K562 (cell line): ENCODE data around the gene ILF2.

Experiments
- CTCF ChIP-seq, 3 experiments: IDR thresholded peaks in 2 of 3; conservative IDR thresholded peaks in 1 of 3; 2 replicates each; pipeline ENCODE4 v1.5.1; 2011 to 2012; ENCODE audit warnings: low read length in 3 of 3, mild to moderate bottlenecking in 3 of 3, control low read depth in 2 of 3, improper control_type of control experiment in 1 of 3, inconsistent platforms in 1 of 3, low read depth in 1 of 3, mixed read lengths in 1 of 3, moderate library complexity in 1 of 3; ENCODE audit not compliant: insufficient read depth in 2 of 3
- EZH2 ChIP-seq: IDR thresholded peaks from 2 replicates; pipeline ENCODE4 v1.6.1; 2012; ENCODE audit warnings: low read depth, mild to moderate bottlenecking, inconsistent platforms, low read length, borderline replicate concordance
- PHF21A ChIP-seq: fragments of 450-650 bp; IDR thresholded peaks from 2 replicates; pipeline ENCODE4 v1.6.1; 2017; ENCODE audit warnings: low read depth, borderline replicate concordance
- POLR2AphosphoS2 ChIP-seq: IDR thresholded peaks from 2 replicates; pipeline ENCODE4 v1.6.1; 2012; ENCODE audit warnings: low read length, improper control_type of control experiment
- SMARCE1 ChIP-seq: fragments of 450-650 bp; IDR thresholded peaks from 2 replicates; pipeline ENCODE4 v1.7.1; 2016; ENCODE audit warnings: mild to moderate bottlenecking
- TGIF2 ChIP-seq: sonication (generic); formaldehyde crosslinking; IDR thresholded peaks from 2 replicates; pipeline ENCODE4 v1.8.1; 2022; ENCODE audit warnings: mild to moderate bottlenecking, missing genetic modification reagents, moderate library complexity
- TF ChIP-seq, protein P1 (sequence below): fragments of 250-450 bp; sonication (Bioruptor Pico); IDR thresholded peaks from 2 replicates; pipeline ENCODE4 v1.5.0; 2021; ENCODE audit warnings: mild to moderate bottlenecking, borderline replicate concordance

- TF ChIP-seq CTCF (IDR thresholded peaks at IDR 0.05 in 2 of 3, conservative IDR thresholded peaks at IDR 0.05 in 1 of 3; ENCODE audit: insufficient read depth in 2 of 3, low read depth in 1 of 3, low read length in 3 of 3) (no peak), EZH2 (no peak), TGIF2 (CRISPR knock-in tag) (no peak), PHF21A (no peak), POLR2AphosphoS2 (no peak), SMARCE1 (no peak)
- TF ChIP-seq, protein P1, sequence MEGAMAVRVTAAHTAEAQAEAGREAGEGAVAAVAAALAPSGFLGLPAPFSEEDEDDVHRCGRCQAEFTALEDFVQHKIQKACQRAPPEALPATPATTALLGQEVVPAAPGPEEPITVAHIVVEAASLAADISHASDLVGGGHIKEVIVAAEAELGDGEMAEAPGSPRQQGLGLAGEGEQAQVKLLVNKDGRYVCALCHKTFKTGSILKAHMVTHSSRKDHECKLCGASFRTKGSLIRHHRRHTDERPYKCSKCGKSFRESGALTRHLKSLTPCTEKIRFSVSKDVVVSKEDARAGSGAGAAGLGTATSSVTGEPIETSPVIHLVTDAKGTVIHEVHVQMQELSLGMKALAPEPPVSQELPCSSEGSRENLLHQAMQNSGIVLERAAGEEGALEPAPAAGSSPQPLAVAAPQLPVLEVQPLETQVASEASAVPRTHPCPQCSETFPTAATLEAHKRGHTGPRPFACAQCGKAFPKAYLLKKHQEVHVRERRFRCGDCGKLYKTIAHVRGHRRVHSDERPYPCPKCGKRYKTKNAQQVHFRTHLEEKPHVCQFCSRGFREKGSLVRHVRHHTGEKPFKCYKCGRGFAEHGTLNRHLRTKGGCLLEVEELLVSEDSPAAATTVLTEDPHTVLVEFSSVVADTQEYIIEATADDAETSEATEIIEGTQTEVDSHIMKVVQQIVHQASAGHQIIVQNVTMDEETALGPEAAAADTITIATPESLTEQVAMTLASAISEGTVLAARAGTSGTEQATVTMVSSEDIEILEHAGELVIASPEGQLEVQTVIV (CRISPR knock-in tag): no peak
These were observed 37.5 kb downstream of the ILF2 start for GRCh38 chr1:153633161-153633753.
